Measurements from ENCODE around the gene TMEM168. TPM values are rescaled to one million over a fixed set of nuclear protein-coding genes. Genes with fewer than 3 reads are reported as not detected.
"Not testable (repeated sequence)": the region's sequence is repeated elsewhere in the genome, so short reads cannot be mapped to it uniquely, and the experiment has no call there.

The TMEM168 gene
- total RNA-seq, 1 donor from 2014 or later, result 24.7 TPM

GRCh38 chr7:112799448-112800120 lies 9.4 kb upstream of the TMEM168 start:
- Mint-ChIP-seq H3K36me3 (no peaks in the 10 kb centered on the region), H3K4me1 (ENCODE audit: unreplicated experiment) (no peaks in the 10 kb centered on the region), H3K27me3 (no peaks in the 10 kb centered on the region), H3K9me3 (no peaks in the 10 kb centered on the region), H3K27ac (no peak overlapping the region), H3K4me3 (no peak overlapping the region)
- TF ChIP-seq CTCF (conservative IDR thresholded peaks at IDR 0.05), result no peak
- no peak for DNase-seq (ENCODE audit: extremely low spot score, unreplicated experiment)

GRCh38 chr7:112798274-112799159 lies 8.3 kb upstream of the TMEM168 start:
- TF ChIP-seq CTCF (conservative IDR thresholded peaks at IDR 0.05), result no peak
- no peaks in the 10 kb centered on the region for H3K9me3 Mint-ChIP-seq
- no peak overlapping the region for H3K27ac Mint-ChIP-seq
- no peak overlapping the region for H3K4me3 Mint-ChIP-seq
- no peaks in the 10 kb centered on the region for H3K27me3 Mint-ChIP-seq
- H3K36me3 Mint-ChIP-seq, result no peaks in the 10 kb centered on the region
- no peak for DNase-seq (ENCODE audit: extremely low spot score, unreplicated experiment)
- no peaks in the 10 kb centered on the region for H3K4me1 Mint-ChIP-seq (ENCODE audit: unreplicated experiment)

- not testable (repeated sequence) for H3K36me3 Mint-ChIP-seq; DNase-seq (ENCODE audit: extremely low spot score, unreplicated experiment); H3K27me3 Mint-ChIP-seq; H3K4me3 Mint-ChIP-seq; H3K4me1 Mint-ChIP-seq (ENCODE audit: unreplicated experiment); H3K9me3 Mint-ChIP-seq; H3K27ac Mint-ChIP-seq
Measured at GRCh38 chr7:112796552-112796951, 6.4 kb upstream of the TMEM168 start.

- H3K4me3 Mint-ChIP-seq, result peak overlapping the region; percentile 62
- H3K4me1 Mint-ChIP-seq (ENCODE audit: unreplicated experiment), result peaks cover 20% of the 10 kb centered on the region
- H3K9me3 Mint-ChIP-seq, result no peaks in the 10 kb centered on the region
- H3K27me3 Mint-ChIP-seq, result no peaks in the 10 kb centered on the region
- DNase-seq (ENCODE audit: extremely low spot score, unreplicated experiment), result no peak
- peaks cover 17% of the 10 kb centered on the region for H3K36me3 Mint-ChIP-seq
- TF ChIP-seq CTCF (conservative IDR thresholded peaks at IDR 0.05), result no peak
- H3K27ac Mint-ChIP-seq, result peak overlapping the region; percentile 72
Measured at GRCh38 chr7:112792441-112792840, 2.2 kb upstream of the TMEM168 start.

GRCh38 chr7:112791465-112792168 lies 1.4 kb upstream of the TMEM168 start:
- H3K4me3 Mint-ChIP-seq, result peak overlapping the region; percentile 98
- no peaks in the 10 kb centered on the region for H3K9me3 Mint-ChIP-seq
- peak overlapping the region; percentile 72 for H3K27ac Mint-ChIP-seq
- DNase-seq (ENCODE audit: extremely low spot score, unreplicated experiment), result no peak
- H3K27me3 Mint-ChIP-seq, result no peaks in the 10 kb centered on the region
- H3K4me1 Mint-ChIP-seq (ENCODE audit: unreplicated experiment), result peaks cover 20% of the 10 kb centered on the region
- TF ChIP-seq CTCF (conservative IDR thresholded peaks at IDR 0.05), result no peak
- H3K36me3 Mint-ChIP-seq, result peaks cover 20% of the 10 kb centered on the region

Measured in type B pancreatic cell (in vitro differentiated cells).